T-helper 1 cell treated with Interleukin-12 subunit alpha and Interleukin-12 subunit beta and Interleukin-4 antibody, amounts not matched to agents 30 ng/mL and 1 ng/mL, for 36 hours (primary cell): ENCODE data around the gene RSPH9. TPM values are rescaled to one million over a fixed set of nuclear protein-coding genes. Genes with fewer than 3 reads are reported as not detected.
"Not testable (repeated sequence)": the region's sequence is repeated elsewhere in the genome, so short reads cannot be mapped to it uniquely, and the experiment has no call there.

ENCODE experiments used
- intact Hi-C: fragments of 100-400 bp; cut with micrococcal nuclease; formaldehyde crosslinking; loops from one replicate; pipeline ENCODE4 v1.15.1; 2024
- total RNA-seq: library from RNA; stranded (reverse); gene quantifications from 2 replicates; pipeline ENCODE4 v1.2.3, GENCODE V29; 2022

RSPH9 gene
- total RNA-seq, 1 donor from 2014 or later: not detected

- intact Hi-C loops: loop anchor here (1.0 to 5.0 kb wide), 21 partner anchors 8 to 1576 kb away; partner anchors contain the start of genes AARS2, ABCC10, CDC5L and CNPY3
Measured at GRCh38 chr6:43628393-43629103, 16.3 kb upstream of the RSPH9 start.

- intact Hi-C loops: loop anchor here (1.0 to 5.0 kb wide), 20 partner anchors 16 to 1577 kb away; partner anchors contain the start of genes AARS2, ABCC10, CDC5L and CNPY3
Measured at GRCh38 chr6:43629104-43629504, 15.7 kb upstream of the RSPH9 start, which contains the start of gene GTPBP2. Gene GTPBP2 (minus strand): TSS chr6:43629264. CDS start chr6:43629162, 102 bp downstream.

GRCh38 chr6:43629505-43630300 lies 15.1 kb upstream of the RSPH9 start:
- intact Hi-C loops: loop anchor here (1.0 to 5.0 kb wide), 22 partner anchors 16 to 1577 kb away; partner anchors contain the start of genes AARS2, ABCC10, CDC5L and CNPY3

GRCh38 chr6:43630980-43631619 lies 13.7 kb upstream of the RSPH9 start:
- intact Hi-C loops: loop anchor here (1.0 kb wide), 2 partner anchors 56 to 496 kb away; partner anchors contain the start of genes MRPL14, MRPS18A and TMEM63B

GRCh38 chr6:43633002-43633401 lies 11.8 kb upstream of the RSPH9 start:
- intact Hi-C loops: not testable (repeated sequence)

GRCh38 chr6:43634702-43635303 lies 10.0 kb upstream of the RSPH9 start:
- intact Hi-C loops: loop anchor here (1.0 to 5.0 kb wide), 5 partner anchors 10 to 460 kb away; partner anchors contain the start of genes RSPH9 and TJAP1

- intact Hi-C loops: loop anchor here (1.0 to 5.0 kb wide), 6 partner anchors 7 to 461 kb away; partner anchors contain the start of genes RSPH9 and TJAP1
Measured at GRCh38 chr6:43635387-43636307, 9.2 kb upstream of the RSPH9 start, which contains the start of gene MAD2L1BP. Gene MAD2L1BP (plus strand): TSS chr6:43635840. CDS start chr6:43635876, 36 bp downstream.

- intact Hi-C loops: loop anchor here (1.0 to 5.0 kb wide), 2 partner anchors 8 to 254 kb away; no protein-coding TSS in a partner anchor
Measured at GRCh38 chr6:43636308-43636659, 8.6 kb upstream of the RSPH9 start.

- intact Hi-C loops: loop anchor here (5.0 kb wide), 1 partner anchor 258 kb away; no protein-coding TSS in a partner anchor
Measured at GRCh38 chr6:43639984-43640800, 4.6 kb upstream of the RSPH9 start.

- intact Hi-C loops: loop anchor here (1.0 to 2.0 kb wide), 3 partner anchors 10 to 21 kb away; partner anchors contain the start of genes GTPBP2 and MAD2L1BP
Measured at GRCh38 chr6:43645613-43645964, 753 bp downstream of the RSPH9 start.

- intact Hi-C loops: no loop called here
Measured at GRCh38 chr6:43647613-43648012, 2.8 kb downstream of the RSPH9 start.

GRCh38 chr6:43648248-43648647 lies 3.4 kb downstream of the RSPH9 start:
- intact Hi-C loops: no loop called here

GRCh38 chr6:43652822-43653221 lies 8.0 kb downstream of the RSPH9 start:
- intact Hi-C loops: not testable (repeated sequence)

GRCh38 chr6:43657221-43657802 lies 12.5 kb downstream of the RSPH9 start:
- intact Hi-C loops: no loop called here

- intact Hi-C loops: no loop called here
Measured at GRCh38 chr6:43658161-43658560, 13.3 kb downstream of the RSPH9 start.

- intact Hi-C loops: not testable (repeated sequence)
Measured at GRCh38 chr6:43662948-43663347, 18.1 kb downstream of the RSPH9 start.

- intact Hi-C loops: no loop called here
Measured at GRCh38 chr6:43665376-43665775, 20.5 kb downstream of the RSPH9 start.
